ENCODE data around the gene CREBBP.

CREBBP gene

DNA sequence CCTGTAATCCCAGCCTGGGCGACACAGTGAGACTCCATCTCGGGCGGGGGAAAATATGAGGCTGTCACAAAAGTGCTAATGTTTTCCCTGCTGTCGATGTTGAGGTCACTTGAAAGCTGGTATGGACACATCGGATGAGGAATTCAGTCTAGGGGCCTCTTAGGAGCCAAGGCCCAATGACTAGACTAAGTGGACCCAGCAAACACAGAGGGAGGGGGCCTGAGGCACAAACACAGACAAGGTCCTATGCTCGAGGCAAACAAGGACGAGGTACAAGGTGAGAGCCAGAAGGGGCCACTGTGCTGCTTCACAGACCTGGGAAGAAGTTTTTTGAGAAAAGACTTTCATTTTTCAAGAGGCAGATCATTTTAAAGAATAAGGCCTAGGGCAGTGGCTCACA, 178.4 kb downstream of the CREBBP start:
- DNase-seq = no peak

DNA sequence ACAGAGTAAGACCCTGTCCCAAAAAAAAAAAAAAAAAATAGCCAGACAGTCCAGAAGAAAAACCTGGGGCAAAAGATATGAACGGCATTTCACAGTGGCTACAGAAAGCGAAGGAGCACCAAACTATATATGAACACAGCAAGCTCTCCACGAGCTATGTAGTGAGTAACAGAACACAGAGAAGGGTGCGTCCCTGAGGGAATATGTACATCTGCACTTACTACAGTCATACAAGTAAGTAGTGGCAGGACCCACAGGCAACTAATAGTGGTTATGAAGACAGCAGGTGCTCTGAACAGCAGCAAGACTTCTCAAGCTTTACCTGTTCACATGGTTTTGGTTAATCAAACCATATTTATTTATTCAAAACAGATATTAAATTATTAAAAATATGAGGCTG, 179.0 kb downstream of the CREBBP start:
- no peak for DNase-seq

DNA sequence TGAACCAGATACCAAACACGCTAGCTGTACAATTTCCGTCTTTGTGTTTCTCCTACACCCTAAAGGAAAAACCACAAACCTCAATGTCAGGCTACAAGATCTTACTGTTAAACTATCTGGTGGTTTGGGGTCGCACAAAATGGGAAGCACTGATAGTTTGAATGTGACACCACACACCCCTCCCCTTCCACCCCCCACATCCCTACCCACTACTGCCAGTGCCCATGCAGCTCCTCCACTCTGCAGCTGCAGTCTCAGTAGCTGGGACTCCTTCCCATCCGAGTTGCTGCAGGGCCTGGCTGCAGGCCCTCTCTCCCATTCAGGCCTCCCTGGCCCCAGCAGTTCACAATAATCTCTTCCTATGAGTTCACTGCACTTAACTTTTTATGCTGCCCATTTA, 181.6 kb downstream of the CREBBP start:
- DNase-seq = no peak

DNA sequence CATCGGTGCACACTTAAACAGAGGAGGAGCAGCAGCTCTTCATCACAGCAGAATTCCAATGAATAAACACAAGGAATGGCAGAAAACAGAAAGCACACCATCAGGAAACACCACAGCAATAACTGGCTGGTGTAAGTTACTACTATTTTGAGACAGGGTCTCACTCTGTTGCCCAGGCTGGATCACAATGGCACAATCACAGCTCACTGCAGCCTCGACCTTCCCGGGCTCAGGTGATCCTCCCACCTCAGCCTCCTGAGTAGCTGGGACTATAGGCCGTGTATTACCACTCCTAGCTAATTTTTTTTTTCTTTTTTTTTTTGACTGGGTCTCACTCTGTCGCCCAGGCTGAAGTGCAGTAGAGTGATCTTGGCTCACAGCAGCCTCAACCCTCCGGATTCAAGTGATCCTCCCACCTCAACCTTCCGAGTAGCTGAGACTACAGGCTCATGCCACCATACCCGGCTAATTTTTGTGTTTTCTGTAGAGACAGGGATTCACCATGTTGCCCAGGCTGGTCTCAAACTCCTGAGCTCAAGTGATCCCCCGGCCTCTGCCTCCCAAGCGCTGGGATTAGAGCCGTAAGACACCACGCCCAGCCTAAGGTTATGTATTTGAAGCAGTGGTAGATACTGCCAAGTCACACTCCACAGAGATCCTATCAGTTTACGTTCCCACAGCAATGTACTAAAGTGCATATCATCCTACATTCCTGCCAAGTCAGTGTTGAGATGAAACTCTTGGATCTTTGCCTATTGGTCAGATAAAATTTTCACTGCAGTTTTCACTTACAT, 183.9 kb downstream of the CREBBP start:
- no peak for DNase-seq

DNA sequence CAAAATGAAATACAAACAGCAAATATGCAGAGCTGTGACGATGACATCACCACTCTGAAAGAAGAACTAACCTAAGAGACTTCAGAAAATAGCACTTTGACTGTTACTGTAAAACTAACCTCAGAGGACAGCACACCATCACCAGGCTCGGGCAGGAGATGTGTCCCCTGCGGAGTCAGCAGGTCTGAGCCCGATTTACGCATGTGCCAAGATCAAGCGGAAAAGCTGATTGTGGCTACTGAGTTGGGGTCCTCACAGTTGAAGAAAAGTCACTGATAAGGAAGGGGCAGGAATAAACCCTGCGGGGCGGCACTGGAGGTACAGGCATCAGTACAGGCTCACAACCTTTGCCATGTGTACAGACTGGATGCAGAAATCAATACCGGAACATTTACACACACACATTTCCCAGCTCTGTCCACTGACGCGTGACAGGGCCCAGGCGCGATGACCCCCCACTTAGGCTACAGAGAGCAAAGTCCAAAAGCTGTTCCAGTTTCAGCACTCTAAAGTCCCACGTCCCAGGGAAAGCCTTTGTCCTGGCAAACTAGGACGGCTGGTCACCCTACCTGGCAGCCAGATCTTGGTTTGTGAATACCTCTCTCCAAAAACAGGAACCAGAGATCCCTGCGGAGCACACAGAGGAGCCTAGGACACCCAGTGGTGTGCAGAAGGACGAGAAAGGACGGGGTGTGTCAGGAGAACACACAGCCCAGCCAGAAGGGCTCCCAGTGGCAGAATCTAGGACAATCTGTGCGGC, 184.7 kb downstream of the CREBBP start:
- no peak for DNase-seq

DNA sequence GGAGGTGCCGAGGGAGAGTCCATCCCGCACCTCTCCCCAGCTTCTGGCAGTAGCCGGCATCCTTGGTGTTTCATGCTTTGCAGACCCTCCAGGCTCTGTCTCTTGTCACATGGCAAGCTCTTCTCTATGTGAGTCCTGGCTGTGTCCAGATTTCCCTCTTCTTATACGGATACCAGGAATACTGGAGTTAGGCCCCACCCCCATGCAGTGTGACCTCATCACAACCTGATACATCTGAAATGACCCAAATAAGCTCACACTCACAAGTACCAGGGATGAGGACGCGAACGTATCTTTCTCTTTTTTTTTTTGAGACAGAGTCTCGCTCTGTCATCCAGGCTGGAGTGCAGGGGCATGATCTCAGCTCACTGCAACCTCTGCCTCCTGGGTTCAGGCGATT, 186.5 kb downstream of the CREBBP start:
- no peak for DNase-seq

DNA sequence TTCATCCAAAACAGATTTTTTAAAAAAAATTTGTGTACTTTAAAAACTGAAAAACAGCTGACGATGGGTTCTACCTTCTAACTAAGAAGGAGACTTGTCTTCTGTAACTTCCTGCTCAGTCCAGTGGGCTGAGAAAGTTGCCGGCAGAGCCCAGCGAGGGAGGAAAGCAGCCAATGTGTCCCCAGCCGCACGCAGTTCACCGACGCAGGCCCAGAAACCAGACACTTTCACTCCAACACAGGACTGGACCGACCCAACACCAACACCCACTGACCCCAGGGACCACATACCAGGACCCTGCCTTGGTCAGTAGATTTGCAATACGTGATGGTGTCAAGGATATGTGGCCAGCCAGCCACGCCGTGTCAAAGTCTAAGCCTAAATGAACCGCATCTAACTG, 188.8 kb downstream of the CREBBP start:
- no peak for DNase-seq

DNA sequence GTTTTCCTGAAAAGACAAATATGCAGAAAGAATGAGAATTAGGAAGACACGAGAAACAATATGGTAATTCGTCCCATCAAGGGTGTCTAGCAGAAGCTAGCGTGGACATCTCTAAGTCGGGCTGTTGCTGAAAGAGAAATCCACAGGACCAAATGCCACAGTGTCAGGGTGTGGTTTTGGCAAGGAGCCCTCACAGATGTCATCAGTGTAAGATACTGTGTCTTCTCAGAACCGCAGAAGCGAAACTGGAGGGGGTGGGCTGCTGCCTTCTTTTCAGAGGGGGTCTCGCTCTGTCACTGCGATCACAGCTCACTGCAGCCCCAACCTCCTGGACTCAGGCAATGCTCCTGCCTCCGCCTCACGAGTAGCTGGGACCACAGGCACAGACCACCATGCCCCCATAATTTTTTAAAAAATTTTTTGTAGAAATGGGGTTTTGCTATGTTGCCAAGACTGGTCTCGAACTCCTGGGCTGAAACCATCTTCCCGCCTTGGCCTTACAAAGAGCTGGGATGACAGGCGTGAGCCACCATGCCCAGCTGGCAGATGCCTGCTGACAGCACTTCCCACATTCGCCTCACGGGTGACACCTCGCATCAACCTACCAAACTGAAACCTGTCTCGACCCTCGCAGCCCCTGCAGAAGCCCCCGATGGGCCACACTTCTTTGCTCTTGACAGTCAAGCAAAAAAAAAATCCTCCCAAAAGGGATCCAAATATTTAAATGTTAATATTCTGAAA, 189.4 kb downstream of the CREBBP start:
- no peak for DNase-seq

DNA sequence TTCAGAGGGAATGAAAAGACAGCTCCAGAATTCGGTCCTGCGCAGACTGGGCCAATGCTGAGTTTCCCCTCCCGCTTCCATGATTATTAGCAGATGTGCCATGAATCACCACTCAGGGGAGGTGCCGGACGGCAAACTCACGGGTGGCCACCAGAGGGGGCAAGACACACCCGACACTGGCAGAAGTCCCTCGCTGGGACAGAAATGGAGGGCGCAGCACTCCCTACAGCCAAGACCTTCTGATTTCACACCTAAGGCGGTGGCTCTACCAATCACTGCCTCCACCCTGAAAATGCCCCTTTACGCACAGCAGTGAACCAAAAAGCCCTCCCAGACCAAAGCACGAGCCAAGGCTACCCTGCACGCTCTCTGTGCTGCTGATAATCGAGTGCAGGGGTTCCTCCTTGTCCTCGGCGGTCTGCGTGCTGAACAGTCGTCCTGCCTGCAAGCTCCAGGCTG, 190.0 kb downstream of the CREBBP start:
- DNase-seq = peak; percentile 81

DNA sequence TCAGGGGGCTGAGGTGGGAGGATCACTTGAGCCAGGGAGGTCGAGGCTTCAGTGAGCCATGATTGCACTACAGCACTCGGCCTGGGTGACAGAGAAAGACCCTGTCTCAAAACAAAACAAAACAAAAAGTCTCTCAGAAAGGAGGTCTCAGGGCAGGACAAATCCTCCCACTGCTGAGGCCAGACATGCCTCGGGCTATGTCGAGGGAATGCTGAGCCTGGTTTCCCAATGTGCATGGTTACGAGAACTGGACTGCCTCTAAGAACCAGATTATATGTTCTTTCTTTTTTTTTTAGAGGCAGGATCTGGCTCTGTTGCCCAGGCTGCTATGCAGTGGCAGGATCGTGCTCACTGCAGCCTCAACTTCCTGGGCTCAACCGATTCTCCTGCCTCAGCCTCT, 190.8 kb downstream of the CREBBP start:
- DNase-seq = no peak

DNA sequence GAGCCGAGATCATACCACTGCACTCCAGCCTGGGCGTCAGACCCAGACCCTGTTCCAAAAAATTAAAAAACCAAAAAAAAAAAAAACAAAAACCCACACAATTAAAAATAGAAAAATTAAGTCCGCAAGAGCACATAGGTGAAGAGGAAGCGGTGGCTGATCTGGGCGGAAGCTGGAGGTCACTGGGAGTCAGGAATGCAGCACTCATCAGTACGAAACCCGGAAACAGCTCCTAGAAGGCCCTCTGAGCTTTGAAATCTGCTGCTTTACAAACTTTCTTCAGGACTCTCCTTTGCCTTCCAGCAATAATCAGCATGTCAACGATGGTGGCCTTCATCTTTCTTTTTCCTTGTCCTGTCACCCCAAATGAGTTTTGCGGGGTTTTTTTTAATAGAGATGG, 192.7 kb downstream of the CREBBP start:
- no peak for DNase-seq

DNA sequence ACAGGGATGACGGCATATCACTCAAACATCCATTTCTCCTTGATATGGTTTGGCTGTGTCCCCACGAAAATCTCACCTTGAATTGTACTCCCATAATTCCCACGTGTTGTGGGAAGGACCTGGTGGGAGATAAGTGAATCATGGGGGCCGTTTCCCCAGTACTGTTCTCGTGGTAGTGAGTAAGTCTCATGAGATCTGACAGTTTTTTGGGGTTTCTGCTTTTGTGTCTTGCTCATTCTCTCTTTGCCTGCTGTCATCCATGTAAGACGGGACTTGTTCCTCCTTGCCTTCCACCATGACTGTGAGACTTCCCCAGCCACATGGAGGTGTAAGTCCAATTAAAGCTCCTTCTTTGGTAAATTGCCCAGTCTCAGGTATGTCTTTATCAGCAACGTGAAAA, 193.5 kb downstream of the CREBBP start:
- no peak for DNase-seq

DNA sequence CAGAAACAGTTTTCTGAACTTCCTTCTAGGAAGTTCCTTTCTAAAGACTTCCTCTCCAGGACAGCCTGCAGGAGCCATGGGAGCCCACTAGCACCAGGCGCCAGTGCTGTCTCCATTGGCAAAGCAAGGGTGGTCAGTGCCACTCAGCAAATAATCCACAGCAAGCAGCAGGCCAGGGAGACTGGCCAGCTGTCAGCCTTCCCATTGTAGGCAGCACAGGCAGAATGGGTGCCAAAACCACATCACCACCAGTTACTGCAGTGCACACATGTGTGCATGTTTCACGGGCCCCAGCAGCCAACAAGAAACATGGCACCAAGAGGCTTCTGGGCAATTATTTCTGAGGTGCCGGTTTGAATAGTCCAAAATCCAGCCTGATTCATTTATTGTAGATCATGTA, 199.3 kb downstream of the CREBBP start:
- no peak for DNase-seq

DNA sequence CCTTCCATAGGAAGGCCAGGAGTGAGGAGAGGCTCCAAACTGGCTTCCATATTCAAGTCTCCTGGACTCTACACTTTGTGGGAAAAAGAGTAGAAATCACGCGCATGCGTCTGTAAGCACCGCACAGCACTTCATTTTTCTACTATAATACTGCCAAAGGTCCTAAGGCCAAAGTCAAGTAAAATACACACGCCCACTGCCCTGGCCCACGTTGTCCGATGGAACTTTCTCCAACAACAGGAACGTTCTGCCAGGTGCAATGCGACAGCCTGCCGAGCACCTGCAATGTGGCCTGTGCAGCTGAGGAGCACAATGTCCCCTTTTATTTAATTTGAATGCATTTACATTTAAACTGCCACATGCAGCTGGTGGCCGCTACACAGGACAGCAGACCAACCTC, 202.5 kb downstream of the CREBBP start:
- no peak for DNase-seq

DNA sequence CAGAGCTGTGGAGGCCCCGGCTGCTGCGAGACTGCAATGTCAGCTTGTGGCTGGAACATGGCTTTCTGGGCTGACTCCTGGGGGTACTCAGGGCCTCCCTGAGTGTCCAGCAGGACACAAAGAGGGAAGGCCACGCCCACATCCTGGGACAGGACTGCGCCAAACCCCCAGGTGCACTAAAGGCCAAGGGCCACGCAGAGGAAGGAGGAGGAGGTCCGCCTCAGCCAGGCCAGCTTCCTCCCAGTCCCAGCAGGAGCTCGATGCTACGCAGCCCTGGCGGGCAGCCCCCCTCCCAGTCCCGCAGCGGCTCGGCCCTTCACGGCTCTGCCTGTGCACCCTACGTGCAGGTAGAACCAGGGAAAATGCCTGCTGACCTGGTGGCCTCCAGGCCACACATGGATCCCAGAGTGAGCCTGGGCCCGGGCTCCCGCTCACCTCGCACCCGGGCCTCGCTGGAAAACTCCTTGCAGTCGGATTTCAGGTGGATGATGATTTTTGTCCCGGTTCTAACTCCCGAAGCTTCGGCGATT, 204.8 kb downstream of the CREBBP start:
- no peak for DNase-seq
